Cardiac fibroblast (primary cell): ENCODE measurements around the gene SCNN1A.

Experiments
- DNase-seq, 2 donors: peaks; one replicate each; pipeline versions ENCODE4 v3.0.0 to v3.0.0-alpha.2; 2010; ENCODE audit warnings: low read depth in 2 of 2
- H3K4me3 ChIP-seq, 2 donors: replicated peaks in 1 of 2; 1 replicate in 1 of 2; 2 replicates in 1 of 2; pipeline ENCODE4 v1.5.1; 2011; ENCODE audit warnings: low read depth in 2 of 2, low read length in 2 of 2, mild to moderate bottlenecking in 2 of 2, moderate library complexity in 1 of 2
- TF ChIP-seq, protein P1 (sequence below): IDR thresholded peaks from one replicate; pipeline ENCODE4 v1.5.1; 2011; ENCODE audit warnings: low read depth, mild to moderate bottlenecking, low read length, inconsistent platforms

The SCNN1A gene

DNA sequence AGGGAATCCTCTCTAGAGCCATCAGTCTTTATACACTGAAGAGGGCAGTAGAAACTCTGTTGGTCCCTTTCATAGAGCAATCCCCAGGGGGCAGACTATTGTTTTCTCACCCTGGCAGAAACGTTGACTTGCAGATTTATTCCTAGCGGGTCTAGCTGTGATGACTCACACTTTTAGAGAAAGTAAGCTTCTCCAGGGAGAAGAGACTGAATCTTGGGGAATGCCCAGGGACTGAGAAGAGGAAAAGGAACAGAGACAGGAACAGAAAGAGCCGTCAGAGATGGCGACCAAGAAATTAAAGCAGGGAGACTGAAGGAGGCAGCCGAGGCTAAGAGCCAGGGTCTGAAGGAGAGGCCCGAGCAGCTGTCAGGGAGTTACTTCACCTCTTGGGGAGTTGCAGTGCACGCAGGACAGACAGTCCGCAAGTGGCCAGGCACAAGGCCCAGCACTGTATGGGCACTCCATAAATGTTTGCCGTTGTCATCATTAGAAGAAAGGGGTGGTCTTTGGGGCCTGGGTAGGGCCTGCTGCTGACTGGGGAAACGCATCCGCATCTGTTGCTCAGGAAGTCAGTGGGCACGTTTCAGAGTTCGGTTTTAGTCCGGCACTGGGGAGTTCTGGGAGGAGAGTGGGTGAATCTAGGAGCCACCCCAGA lies 51.9 kb downstream of the SCNN1A start:
- peak overlapping the region in 1 of 2 donors; percentile 14 for H3K4me3 ChIP-seq
- DNase-seq = peak; percentile 97 to 98

DNA sequence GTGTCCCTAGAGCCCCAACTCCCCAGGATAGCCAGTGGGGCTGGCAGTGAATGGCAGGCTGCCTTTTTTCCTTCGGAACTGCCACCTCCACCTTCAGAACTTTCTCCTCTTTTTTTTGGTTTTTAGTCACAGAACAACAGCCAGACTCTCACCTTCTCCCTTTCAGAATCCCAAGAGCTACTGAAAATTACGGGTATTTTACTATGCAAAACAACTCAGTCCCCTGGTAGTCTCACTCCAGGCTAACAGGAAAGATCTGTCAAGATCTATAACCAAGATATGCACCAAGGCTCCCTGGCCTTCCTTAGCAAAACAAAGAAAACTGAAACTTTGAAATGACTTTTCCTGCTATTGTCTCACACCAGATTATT lies 52.4 kb downstream of the SCNN1A start:
- DNase-seq = peak in 1 of 2 donors; percentile 34
- H3K4me3 ChIP-seq = no peak overlapping the region
- TF ChIP-seq, protein P1, sequence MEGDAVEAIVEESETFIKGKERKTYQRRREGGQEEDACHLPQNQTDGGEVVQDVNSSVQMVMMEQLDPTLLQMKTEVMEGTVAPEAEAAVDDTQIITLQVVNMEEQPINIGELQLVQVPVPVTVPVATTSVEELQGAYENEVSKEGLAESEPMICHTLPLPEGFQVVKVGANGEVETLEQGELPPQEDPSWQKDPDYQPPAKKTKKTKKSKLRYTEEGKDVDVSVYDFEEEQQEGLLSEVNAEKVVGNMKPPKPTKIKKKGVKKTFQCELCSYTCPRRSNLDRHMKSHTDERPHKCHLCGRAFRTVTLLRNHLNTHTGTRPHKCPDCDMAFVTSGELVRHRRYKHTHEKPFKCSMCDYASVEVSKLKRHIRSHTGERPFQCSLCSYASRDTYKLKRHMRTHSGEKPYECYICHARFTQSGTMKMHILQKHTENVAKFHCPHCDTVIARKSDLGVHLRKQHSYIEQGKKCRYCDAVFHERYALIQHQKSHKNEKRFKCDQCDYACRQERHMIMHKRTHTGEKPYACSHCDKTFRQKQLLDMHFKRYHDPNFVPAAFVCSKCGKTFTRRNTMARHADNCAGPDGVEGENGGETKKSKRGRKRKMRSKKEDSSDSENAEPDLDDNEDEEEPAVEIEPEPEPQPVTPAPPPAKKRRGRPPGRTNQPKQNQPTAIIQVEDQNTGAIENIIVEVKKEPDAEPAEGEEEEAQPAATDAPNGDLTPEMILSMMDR = no peak

More for the DNA sequence above, 51.9 kb downstream of the SCNN1A start:
- TF ChIP-seq, protein P1 = peak; percentile 53

DNA sequence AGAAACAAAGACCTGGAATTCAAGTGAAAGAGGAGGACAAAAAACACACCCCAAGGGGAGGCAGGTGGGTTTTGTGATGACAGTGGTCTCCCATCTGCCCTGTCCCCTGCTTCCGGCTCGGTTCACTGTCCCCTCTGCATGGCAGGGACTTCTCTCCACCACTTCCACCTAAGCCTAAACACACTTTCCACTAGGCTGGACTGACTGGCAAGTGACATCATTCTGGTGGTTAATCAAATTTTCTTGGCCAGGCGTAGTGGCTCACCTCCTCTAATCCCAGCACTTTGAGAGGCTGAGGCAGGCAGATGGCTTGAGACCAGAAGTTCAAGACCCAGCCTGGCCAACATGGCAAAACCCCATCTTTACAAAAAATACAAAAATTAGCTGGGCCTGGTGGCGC lies 53.0 kb downstream of the SCNN1A start:
- H3K4me3 ChIP-seq = no peak overlapping the region
- TF ChIP-seq, protein P1 = no peak
- DNase-seq = no peak

DNA sequence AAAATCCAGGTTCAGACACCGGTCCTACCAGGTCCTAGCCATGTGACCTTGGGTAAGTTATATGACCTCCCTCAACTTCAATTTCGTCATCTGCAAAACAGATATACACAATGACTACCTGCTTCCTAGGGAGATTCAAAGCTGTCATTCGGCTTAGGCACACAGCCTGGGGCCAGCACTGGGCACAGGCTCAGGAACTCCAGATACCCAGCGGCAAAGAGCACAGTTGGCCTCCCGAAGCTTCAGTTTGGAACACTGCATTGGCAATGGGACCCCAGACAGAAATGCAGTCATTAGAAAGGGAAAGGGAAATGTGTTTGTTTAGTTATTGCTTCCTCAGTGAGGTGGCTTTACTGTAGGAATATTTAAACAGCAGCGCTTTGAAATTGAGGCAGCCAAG lies 53.5 kb downstream of the SCNN1A start:
- no peak overlapping the region for H3K4me3 ChIP-seq
- DNase-seq = no peak
- TF ChIP-seq, protein P1 = no peak

DNA sequence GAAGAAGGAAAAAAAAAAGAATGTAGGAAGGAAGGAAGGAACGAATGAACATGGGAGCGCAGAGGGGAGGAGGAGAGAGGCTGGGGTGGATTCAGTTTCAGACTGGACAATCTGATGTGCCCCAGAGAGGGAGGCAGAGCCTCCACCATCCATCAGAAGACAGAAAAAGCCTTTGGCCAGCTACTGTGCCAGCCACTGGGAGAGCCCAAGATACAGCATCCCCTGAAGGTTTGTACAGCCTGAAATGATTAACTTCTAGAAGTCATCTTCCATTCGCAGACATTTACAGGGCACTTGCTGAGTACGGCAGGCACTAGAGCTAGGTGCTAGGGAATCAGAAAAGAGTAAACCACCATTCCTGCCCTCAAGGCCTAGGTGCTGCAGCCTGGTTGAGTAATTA lies 55.9 kb downstream of the SCNN1A start:
- DNase-seq = peak in 1 of 2 donors; percentile 20
- no peak overlapping the region for H3K4me3 ChIP-seq
- TF ChIP-seq, protein P1 = no peak

DNA sequence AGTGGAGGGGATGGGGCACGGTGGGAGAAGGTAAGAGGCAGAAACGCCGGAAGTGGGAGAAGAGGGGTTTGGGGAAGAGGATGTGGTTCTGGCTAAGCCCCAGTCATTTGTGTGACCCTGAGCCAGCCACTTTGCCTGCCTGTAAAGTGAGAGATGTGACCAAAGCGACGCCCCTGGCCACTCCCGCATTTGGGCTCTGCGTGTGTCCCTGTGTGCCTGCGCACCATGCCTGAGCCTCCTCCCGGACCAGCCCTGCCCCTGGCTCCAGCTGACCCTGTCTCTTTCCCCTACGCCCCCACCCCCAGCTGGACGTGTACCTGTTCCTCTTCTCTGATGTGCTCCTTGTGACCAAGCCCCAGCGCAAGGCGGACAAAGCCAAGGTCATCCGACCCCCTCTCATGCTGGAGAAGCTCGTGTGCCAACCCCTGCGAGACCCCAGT lies 56.9 kb downstream of the SCNN1A start:
- DNase-seq = peak in 1 of 2 donors; percentile 11
- TF ChIP-seq, protein P1 = no peak
- no peak overlapping the region for H3K4me3 ChIP-seq
